Measurements from ENCODE around the gene SLX4IP.

GRCh38 chr20:10555865-10556308, 120.8 kb downstream of the SLX4IP start:
- TF ChIP-seq POLR2A (IDR thresholded peaks at IDR 0.05) = no peak
- TF ChIP-seq CTCF (IDR thresholded peaks at IDR 0.05) = no peak

Measured in esophagus squamous epithelium (tissue), 4 donors.